Right cardiac atrium (tissue), 5 donors: ENCODE results near the gene CCDC134. TPM values are rescaled to one million over a fixed set of nuclear protein-coding genes. Genes with fewer than 3 reads are reported as not detected.

Experiments
- ATAC-seq, 2 donors: fragments of 200-7000 bp; cut with Tn5 transposase; one replicate each; pipeline versions ENCODE4 v1.8.0 to v1.9.1; 2020; ENCODE audit warnings: moderate library complexity in 2 of 2, mild to moderate bottlenecking in 1 of 2
- DNase-seq, 3 donors: peaks; one replicate each; pipeline ENCODE4 v3.0.0-alpha.2; 2020
- H3K27ac ChIP-seq: one replicate; pipeline ENCODE4 v1.5.1; 2013; ENCODE audit warnings: mild to moderate bottlenecking, low read length, control low read depth, moderate library complexity
- H3K27me3 ChIP-seq: one replicate; pipeline ENCODE4 v1.6.1; 2013; ENCODE audit not compliant: control insufficient read depth, insufficient read depth
- H3K4me1 ChIP-seq: one replicate; pipeline ENCODE4 v1.6.1; 2013; ENCODE audit warnings: low read length; ENCODE audit not compliant: control insufficient read depth, insufficient read depth
- H3K4me3 ChIP-seq: one replicate; pipeline ENCODE4 v1.5.1; 2013; ENCODE audit warnings: low read length, control low read depth
- H3K9me3 ChIP-seq: one replicate; pipeline ENCODE4 v1.6.1; 2013; ENCODE audit warnings: low read length; ENCODE audit not compliant: control insufficient read depth
- WGBS: extraction: QIAGEN DNeasy Blood & Tissue Kit; methylation state at CpG from one replicate; pipeline ENCODE4 v1.1.7; 2013; 5-methylcytosine and 5-hydroxymethylcytosine counted together
- intact Hi-C, 4 donors: fragments of 100-400 bp; cut with DNase I; formaldehyde crosslinking; loops; one replicate each; pipeline versions ENCODE4 v1.11.0 to v1.14.0; 2022 to 2023
- polyA plus RNA-seq: library from polyadenylated mRNA; stranded (reverse); fragments of 200-250 nt; gene quantifications from one replicate; pipeline ENCODE4 v1.2.3, GENCODE V29; 2013
- total RNA-seq, 4 donors: library from RNA; stranded (reverse); fragmentation: NEBNext Ultra II Directional; extraction: Animal tissue kit (Norgen Biotek cat#: 25700); gene quantifications; one replicate each; pipeline ENCODE4 v1.2.1, GENCODE V29; 2021
- donor health status: healthy with polysubstance abuse.
- donor health status: DM: no; HTN: yes; CAD: no.
- donor health status: DM: no; HTN: no; CAD: no.
- donor health status: DM: no; HTN: yes; CAD: no; lungs with severe emphysema.
- donor health status: DM: yes; HTN: yes; CAD: no.

The CCDC134 gene
- total and polyA plus RNA-seq, 5 donors: 2.2 to 6.6 (median 4.8) TPM

GRCh38 chr22:41825376-41825775 is 24.9 kb downstream of the CCDC134 start:
- DNase-seq: peak in 2 of 3 donors; percentile 59 to 65
- H3K27me3 ChIP-seq: no peaks in the 10 kb centered on the region
- H3K4me1 ChIP-seq: peaks cover 18% of the 10 kb centered on the region
- intact Hi-C loops: no loop called here
- H3K9me3 ChIP-seq: no peaks in the 10 kb centered on the region
- ATAC-seq: peak; percentile 24 to 68
- H3K4me3 ChIP-seq: no peak overlapping the region
- peak overlapping the region; percentile 9 for H3K27ac ChIP-seq
- WGBS: 42% methylated on average over 7 of the region's 7 CpGs

- intact Hi-C loops: no loop called here
- 60% methylated on average over 3 of the region's 3 CpGs for WGBS
- Histone ChIP-seq H3K27ac (peak overlapping the region; percentile 38), H3K27me3 (no peaks in the 10 kb centered on the region), H3K9me3 (no peaks in the 10 kb centered on the region), H3K4me3 (no peak overlapping the region), H3K4me1 (peaks cover 18% of the 10 kb centered on the region)
- ATAC-seq (no peak), DNase-seq (peak in 1 of 3 donors; percentile 63)
These were observed 25.5 kb downstream of the CCDC134 start for GRCh38 chr22:41826021-41826420.

- Histone ChIP-seq H3K4me1 (peaks cover 18% of the 10 kb centered on the region), H3K27me3 (no peaks in the 10 kb centered on the region), H3K9me3 (no peaks in the 10 kb centered on the region), H3K4me3 (no peak overlapping the region), H3K27ac (peak overlapping the region; percentile 38)
- ATAC-seq (peak; percentile 49 to 59), DNase-seq (peak in 2 of 3 donors; percentile 18 to 57)
- intact Hi-C loops: no loop called here
- WGBS: 55% methylated on average over 11 of the region's 11 CpGs
These were observed 26.2 kb downstream of the CCDC134 start for GRCh38 chr22:41826430-41827383.

- intact Hi-C loops: no loop called here
- Histone ChIP-seq H3K4me3 (no peak overlapping the region), H3K27ac (no peak overlapping the region), H3K9me3 (no peaks in the 10 kb centered on the region), H3K27me3 (no peaks in the 10 kb centered on the region), H3K4me1 (peaks cover 18% of the 10 kb centered on the region)
- ATAC-seq (no peak), DNase-seq (no peak)
- WGBS: 70% methylated on average over 6 of the region's 6 CpGs
These were observed 27.2 kb downstream of the CCDC134 start for GRCh38 chr22:41827671-41828070.

- Histone ChIP-seq H3K9me3 (no peaks in the 10 kb centered on the region), H3K27ac (no peak overlapping the region), H3K4me3 (no peak overlapping the region), H3K27me3 (no peaks in the 10 kb centered on the region), H3K4me1 (peaks cover 18% of the 10 kb centered on the region)
- intact Hi-C loops: no loop called here
- ATAC-seq (no peak), DNase-seq (no peak)
- 94% methylated on average over 4 of the region's 4 CpGs for WGBS
These were observed 28.0 kb downstream of the CCDC134 start for GRCh38 chr22:41828516-41828915.

GRCh38 chr22:41830174-41830573 is 29.7 kb downstream of the CCDC134 start:
- H3K4me1 ChIP-seq: peaks cover 18% of the 10 kb centered on the region
- no peak for DNase-seq
- ATAC-seq: no peak
- no peaks in the 10 kb centered on the region for H3K27me3 ChIP-seq
- 95% methylated on average over 3 of the region's 3 CpGs for WGBS
- no peak overlapping the region for H3K27ac ChIP-seq
- H3K4me3 ChIP-seq: no peak overlapping the region
- no peaks in the 10 kb centered on the region for H3K9me3 ChIP-seq
- intact Hi-C loops: no loop called here

GRCh38 chr22:41831383-41831782 is 30.9 kb downstream of the CCDC134 start:
- Histone ChIP-seq H3K9me3 (no peaks in the 10 kb centered on the region), H3K27me3 (no peaks in the 10 kb centered on the region), H3K27ac (no peak overlapping the region), H3K4me3 (no peak overlapping the region), H3K4me1 (peaks cover 11% of the 10 kb centered on the region)
- 48% methylated on average over 6 of the region's 6 CpGs for WGBS
- ATAC-seq (no peak), DNase-seq (no peak)
- intact Hi-C loops: no loop called here

- Histone ChIP-seq H3K4me1 (peaks cover 8% of the 10 kb centered on the region), H3K4me3 (peak overlapping the region; percentile 38), H3K27ac (peak overlapping the region; percentile 64), H3K27me3 (no peaks in the 10 kb centered on the region), H3K9me3 (no peaks in the 10 kb centered on the region)
- ATAC-seq: no peak
- intact Hi-C loops: no loop called here
- DNase-seq: no peak
- 13% methylated on average over 17 of the region's 17 CpGs for WGBS
These were observed 31.5 kb downstream of the CCDC134 start for GRCh38 chr22:41831828-41832552.

- peak within 1 kb of the TSS; percentile 86 for H3K4me3 ChIP-seq
- peak within 1 kb of the TSS; percentile 83 for H3K27ac ChIP-seq
- intact Hi-C loops: no loop called here
- no peaks in the 10 kb centered on the region for H3K27me3 ChIP-seq
- no peaks in the 10 kb centered on the region for H3K9me3 ChIP-seq
- ATAC-seq (peak; percentile 98), DNase-seq (peak; percentile 100)
- H3K4me1 ChIP-seq: peaks cover 5% of the 10 kb centered on the region
- under 1% methylated on average over 75 of the region's 75 CpGs for WGBS
These were observed 32.3 kb downstream of the CCDC134 start, which contains the start of gene SREBF2 for GRCh38 chr22:41832553-41833368. Gene SREBF2 (plus strand): TSS chr22:41833105. CDS start chr22:41833271, 166 bp downstream.

- Histone ChIP-seq H3K4me3 (peak overlapping the region; percentile 86), H3K4me1 (peaks cover 5% of the 10 kb centered on the region), H3K27me3 (no peaks in the 10 kb centered on the region), H3K9me3 (no peaks in the 10 kb centered on the region), H3K27ac (peak overlapping the region; percentile 83)
- WGBS: under 1% methylated on average over 86 of the region's 86 CpGs
- intact Hi-C loops: no loop called here
- DNase-seq (peak; percentile 47 to 81 (median 77)), ATAC-seq (peak; percentile 17 to 18)
These were observed 33.0 kb downstream of the CCDC134 start for GRCh38 chr22:41833369-41834004.
